GM18502 (cell line): ENCODE measurements around the gene PIK3CA.
A peak's percentile ranks its signal among the peaks of the same experiment; 100 is the strongest.

ENCODE experiments used
- ATAC-seq: cut with Tn5 transposase; IDR thresholded peaks from one replicate; pipeline ENCODE4 v1.9.1; 2021; ENCODE audit warnings: mild to moderate bottlenecking; ENCODE audit not compliant: unreplicated experiment, poor library complexity

PIK3CA gene

DNA sequence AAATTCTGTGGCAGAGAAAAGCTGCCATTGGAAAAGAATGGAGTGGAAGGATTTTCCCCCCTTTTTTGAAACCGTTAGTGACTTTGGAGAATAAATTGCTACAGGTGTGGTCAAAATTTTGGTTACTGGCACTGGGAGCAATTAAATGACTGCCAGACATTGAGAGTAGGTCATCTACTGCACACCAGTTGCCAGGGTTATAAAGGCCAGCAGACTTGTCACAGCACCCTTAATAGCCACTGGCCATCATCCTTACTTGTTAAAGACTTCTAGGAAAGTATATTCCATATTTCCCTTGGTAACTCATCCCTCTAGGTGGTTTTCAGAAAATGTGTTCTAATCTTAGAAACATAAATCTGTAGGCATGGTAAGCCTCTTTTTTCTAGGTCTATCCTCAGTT lies 8.0 kb downstream of the PIK3CA start:
- no peak for ATAC-seq

DNA sequence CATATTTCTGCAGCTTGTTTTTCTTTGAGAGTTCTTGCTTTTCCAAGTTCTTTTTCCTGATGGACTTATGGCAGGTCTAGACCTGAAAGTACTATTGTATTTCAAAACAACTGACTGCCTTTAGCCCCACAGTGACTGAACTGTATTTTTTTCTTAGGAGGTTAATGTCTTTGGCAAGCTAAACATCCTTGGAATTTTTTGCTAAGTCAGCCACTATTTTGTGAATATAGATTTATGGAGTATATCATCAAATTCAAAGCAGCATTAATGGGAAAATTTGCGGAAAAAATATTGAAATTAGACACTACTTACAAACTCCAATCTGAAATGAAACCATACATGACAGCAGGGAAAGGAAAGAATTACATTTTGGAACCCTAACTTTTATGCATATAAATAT lies 8.6 kb downstream of the PIK3CA start:
- no peak for ATAC-seq

DNA sequence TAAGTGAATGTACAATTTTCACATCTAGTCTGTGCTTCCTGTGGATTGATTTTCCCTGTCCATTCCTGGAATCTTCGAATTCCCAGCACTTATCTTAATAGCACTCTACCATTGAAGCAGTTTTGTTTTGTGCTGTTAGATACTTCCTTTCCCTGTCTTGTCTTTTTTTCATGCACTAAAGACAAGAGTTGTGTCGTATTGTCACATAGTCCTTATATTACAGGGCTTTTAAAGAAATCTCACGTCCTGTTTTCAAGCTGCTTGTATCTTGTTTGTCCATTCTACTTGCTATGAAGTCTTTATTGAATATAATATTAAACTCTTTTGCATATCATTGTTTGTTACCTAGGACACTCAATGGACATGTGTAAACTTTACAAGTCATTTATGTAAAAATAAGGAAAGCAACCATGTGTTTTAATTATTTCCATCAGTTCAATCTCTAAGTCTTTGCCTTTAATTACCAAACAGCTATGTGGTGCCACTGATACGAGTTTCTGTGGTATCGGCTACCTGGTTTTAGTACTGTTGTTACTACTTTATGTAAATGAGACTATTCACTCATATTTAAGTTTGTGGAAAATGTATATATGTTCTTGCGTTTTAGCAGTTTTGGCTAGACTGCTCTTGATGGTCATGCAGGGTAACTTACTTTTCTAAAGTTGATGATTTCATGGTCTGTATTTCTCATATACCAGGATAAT lies 10.3 kb downstream of the PIK3CA start:
- ATAC-seq, result peak; percentile 93

DNA sequence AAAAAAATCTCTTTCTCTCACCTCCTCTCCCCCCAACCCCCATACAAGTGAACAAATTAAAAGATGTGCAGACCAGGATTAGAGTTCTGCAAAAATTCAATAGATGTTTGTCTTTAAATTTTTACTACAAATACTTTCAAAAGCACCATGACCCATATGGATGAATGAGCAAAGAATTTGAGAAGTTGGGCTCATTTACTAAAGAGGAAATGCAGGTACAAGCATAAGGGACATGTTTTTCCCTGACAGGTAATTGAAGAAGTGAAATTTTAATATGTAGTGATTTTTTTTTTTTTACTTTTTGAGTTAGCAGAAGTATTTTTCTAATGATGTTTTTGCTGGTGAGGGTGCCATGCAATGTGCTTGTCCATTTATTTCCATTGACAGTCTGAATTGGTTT lies 15.3 kb downstream of the PIK3CA start:
- ATAC-seq, result no peak

DNA sequence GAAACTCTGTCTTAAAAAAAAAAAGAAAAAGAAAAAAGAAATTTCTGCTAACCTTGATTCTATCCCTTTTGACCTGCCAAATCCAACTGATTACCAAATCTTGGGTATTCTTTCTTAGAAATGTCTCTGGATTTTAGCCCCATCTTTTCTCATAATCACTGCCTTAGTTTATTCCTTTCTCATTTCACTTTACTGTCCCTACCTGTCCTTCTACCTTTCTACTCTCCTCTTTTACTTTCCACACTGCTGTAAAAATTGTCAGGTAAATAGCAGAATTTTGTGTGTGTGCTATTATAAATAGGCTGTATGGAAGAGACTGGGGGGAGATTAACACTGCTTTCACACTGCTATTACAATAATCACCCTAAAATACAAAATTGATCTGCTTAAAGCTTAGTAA lies 16.7 kb downstream of the PIK3CA start:
- ATAC-seq, result no peak

DNA sequence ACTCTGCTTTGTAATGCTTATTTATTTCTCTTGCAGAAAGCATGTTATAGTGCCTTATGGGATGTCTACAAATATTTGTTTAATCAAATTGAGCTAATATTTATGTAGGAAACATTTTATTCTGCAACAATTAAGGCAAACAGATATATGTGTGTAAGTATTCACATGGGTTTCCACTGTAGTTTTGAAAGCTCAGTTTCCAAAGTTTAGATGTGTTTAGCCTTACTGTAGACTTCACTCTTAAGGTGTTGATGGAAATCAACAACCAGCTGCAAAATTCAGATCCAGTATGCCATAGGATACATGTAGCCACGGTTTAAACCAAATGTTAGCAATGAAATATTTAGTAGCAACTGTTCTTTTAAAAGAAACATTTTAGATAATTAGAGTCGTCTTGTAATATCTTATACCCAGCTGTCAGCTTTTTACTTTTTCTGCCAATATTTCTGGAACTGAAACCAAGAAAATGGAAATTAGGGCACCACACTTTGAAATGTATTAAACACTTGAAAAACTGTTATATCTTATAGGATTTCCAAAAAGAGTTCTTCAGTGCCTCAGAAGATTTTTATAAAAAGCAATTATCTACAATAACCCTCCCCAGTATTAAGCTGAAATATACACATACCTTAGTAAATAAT lies 18.5 kb downstream of the PIK3CA start:
- ATAC-seq, result peak; percentile 51

DNA sequence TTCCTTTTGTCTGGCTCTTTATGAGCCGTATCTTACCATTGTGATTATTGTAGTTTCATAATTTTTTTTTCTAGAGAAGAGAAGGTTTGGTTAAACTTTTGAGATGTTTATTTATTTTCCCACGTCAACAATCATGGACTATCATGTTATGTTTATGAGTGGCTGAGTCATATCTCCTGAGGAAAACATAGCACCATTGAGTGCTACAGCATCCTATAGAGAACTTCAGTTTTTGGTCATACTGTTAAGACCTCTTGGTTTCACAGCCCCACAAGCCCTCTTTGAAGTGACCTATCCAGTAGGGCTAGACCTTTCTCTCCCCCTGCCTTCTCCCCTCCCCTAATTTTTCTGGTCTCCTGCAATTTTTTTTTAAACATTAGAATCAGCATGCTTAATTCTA lies 20.8 kb downstream of the PIK3CA start:
- ATAC-seq, result peak; percentile 55

DNA sequence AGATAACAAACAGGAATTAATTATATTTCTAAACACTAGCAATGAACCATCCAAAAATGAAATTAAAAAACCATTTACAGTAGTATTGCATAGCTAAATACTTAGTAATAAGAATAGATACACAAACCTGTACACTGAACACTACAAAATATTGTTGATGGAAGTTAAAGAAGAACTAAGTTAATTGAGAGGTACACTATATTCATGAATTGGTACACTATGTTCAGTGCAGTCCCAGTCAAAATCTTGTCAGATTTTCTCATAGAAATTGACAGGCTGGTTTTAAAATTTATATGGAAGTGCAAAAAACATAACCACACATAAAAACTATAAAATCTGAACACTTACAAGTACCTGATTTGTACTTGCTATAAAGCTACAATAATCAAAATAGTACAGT lies 24.4 kb downstream of the PIK3CA start:
- no peak for ATAC-seq

DNA sequence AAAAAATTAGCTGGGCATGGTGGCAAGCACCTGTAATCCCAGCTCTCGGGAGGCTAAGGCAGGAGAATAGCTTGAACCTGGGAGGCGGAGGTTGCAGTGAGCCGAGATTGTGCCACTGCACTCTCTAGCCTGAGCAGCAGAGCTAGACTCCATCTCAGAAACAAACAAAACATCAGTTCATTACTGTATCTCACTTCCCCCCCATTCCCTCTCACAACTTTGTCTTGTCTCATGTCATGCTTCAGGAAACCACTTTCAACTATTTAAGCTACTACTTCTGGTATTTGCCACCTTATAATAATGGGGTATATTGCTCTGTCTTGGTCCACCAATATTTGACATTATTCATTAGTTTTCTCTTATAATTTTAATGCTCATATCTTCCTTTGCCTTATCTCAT lies 26.2 kb downstream of the PIK3CA start:
- no peak for ATAC-seq

DNA sequence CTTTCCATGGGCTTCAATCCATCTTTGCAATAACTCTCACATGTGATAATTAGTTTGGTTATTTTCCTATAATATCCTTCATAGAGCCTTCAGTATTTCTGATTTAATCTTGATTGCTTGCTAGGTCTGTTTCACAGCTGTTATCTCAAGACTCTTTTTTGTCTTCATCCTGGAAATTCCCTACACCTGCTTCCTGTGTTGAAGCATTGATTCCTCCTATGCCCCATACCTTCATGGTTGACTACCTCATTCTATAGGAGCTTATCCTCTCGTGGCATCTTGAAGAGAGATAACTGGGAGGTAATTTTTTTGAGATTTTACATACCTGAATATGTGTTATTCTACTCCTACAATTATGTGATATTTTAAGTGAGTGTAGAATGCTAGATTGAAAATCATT lies 26.7 kb downstream of the PIK3CA start:
- ATAC-seq, result no peak

DNA sequence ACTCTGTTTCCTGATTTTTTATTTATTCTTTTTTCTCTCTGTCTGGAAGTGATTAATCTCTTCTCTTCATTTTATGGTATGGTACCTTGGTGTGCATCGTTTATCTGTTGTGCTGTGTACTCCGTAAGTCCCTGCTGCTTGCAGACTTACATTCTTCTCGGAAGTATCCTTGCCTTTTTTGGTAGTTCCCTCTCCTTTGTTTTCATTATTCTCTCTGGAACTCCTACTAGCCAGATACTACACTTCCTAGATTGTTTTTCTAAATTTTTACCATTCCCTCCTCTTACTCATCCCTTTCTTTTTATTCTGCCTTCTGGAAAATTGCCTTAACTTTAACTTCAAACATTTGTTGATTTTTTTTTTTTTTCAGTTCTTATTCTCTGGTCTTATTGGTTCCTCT lies 27.2 kb downstream of the PIK3CA start:
- ATAC-seq, result no peak

DNA sequence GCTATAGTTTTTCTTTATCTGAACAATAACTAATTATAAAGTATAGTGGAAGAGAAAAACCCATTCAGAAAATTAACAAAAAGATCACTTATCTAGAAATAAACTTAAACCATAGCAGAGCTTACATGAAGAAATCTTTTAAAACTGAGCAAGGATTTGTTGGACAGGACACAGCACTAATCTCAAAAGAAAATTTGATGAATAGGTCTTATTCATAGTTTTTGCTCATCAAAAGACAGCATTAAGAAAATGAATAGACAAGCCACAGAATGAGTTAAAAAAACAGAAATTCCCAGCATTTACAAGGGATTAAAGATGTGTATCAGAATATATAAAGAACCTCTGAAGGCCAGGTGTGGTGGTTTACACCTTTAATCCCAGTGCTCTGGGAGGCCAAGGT lies 29.5 kb downstream of the PIK3CA start:
- no peak for ATAC-seq

DNA sequence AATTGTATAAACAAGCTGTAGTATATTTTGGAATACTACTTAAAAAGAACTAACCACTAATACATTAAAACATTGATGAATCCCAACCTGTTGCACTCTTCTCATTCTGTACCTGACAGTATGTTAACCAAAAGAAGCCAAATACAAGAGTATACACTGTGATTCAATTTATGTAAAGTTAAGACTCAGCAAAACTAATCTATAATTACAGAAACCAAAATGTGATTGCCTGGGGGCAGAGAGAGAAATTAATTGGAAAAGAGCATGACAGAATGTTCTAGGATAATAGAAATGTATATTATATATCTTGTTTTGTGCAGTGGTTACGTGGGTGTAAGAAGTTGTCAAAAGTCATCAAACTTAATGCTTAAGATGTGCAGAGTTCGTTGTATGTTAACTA lies 31.1 kb downstream of the PIK3CA start:
- no peak for ATAC-seq

DNA sequence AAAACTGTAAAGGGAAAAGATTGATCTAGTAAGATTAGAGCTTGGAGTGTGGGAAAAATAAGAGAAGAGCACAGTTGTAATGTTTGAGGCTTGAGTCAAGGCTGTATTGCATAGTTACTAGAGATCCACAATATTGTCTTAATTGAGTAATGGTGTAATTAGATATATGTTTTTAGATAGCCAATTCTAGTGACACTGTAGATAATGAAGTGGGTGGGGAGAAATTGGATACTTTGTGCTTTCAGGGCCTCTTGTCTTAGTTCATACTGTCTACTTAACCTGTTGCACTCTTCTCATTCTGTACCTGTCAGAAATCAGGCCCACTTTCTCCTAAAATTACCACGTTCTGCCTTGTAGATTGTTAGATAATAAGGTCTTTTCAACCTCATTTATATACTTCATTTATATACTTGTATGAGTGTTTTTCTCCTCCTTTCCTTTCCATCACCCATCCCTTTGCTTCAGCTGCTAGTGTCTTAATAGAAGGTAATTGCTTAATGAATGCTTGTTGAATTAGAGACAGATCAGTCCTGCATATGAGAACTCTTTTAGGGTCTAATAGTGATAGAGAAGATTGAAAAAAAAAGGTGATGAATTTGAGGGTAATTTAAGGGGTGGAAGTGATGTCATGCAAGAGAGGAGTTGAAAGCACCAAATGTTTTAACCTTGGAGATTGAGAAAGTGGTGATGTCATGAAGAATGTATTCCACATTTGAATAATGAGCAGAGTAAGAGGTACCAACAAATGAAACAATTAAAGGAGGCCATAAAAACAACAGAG lies 32.0 kb downstream of the PIK3CA start:
- no peak for ATAC-seq

DNA sequence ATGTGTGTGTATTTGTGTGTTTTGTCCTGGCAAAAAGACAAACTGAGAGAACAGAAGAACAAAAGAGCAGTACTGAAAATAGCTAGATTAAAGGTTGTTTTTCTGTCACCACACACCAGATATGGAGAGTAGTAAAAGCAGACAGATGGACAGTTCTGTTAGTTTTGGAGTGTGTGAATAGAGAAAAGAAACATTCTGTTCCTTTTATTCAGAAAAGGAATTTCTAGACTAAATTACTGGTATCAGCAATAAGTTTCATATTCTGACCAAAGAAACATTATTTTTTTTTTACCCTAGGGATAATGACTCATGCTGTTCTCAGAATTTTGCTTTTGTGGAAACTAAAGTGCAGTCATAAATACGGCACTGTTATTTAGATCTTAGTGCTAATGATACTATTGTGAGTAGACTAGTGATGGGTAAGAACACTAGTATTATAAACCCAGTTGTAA lies 32.9 kb downstream of the PIK3CA start:
- ATAC-seq, result peak; percentile 69

DNA sequence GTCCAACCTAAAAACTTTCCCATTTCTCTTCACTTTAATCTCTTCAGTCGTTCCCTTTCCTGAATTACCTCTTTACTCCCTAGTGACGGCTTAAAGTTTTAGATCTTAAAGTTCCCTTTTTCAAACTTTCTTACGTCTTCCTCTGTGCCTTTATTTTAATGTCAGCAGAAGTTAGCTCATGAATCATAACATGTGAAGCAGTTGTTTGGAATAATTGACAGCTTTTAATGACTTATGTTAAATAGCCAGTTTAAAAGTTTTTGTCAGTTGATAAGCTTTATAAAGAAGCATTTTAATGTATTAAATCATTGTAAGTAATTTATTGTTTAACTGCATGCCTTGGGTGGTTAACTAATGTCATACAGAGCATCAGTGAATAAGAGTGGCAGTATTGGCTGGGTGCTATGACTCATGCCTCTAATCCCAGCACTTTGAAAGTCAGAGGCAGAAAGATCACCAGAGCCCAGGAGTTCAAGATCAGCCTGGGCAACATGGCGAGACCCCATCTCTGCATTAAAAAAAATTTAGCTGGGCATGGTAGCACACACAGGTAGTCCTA lies 33.9 kb downstream of the PIK3CA start:
- ATAC-seq, result peak; percentile 41

DNA sequence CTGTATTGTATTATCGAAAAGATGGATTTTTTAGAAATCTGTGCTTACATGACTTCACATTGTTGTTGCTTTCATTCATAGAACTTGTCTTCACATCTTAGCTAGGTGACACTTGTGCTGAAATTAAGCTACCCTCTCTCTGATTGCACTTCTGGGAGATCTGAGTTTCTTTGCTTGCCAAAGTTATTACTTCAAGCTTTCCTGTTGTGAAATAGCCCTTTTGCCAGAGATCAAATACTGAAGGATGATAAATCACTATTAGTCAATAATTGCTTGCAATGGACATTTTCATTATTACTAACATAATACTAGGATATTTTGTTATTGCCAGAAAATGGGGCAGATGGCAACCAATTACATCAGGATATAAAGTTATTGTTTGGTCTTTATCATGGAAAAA lies 34.7 kb downstream of the PIK3CA start:
- ATAC-seq, result no peak

DNA sequence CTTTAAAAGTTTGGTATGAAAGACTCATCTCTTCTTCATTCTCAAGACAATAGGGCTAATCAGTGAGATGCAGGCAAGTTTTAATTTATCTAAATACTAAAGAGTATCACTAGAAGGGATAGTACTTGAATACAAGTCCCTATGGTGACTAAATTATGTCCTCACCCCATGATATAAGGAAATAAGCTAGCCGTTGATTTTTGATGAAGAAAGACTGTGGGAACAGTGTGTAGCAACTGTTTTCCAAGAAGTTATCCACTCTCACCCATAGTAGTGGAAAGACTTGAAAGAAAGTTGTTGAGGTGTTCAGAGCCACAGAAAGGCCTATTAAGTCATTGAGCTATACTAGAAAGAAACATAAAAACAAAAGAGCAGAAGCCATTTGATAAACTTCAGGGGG lies 36.7 kb downstream of the PIK3CA start:
- ATAC-seq, result no peak

DNA sequence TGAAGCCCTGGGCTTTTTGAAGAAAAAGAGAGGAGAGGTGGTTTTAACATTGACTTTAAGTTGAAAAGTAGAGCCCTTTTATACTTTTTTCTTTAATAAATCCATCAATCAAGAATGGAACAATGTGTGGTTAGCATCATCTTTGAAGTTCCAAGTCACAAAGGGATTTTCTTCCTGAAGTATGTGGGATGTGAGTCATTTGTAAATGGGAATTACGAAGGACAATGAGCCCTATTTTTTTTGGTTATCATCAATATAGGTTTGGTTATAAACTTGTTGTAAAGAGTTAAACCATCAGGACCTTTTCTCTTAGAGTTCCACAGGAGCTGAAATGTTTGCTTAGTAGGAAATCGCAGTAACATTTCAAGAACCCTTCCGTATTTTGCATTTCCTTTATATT lies 38.3 kb downstream of the PIK3CA start:
- ATAC-seq, result no peak

DNA sequence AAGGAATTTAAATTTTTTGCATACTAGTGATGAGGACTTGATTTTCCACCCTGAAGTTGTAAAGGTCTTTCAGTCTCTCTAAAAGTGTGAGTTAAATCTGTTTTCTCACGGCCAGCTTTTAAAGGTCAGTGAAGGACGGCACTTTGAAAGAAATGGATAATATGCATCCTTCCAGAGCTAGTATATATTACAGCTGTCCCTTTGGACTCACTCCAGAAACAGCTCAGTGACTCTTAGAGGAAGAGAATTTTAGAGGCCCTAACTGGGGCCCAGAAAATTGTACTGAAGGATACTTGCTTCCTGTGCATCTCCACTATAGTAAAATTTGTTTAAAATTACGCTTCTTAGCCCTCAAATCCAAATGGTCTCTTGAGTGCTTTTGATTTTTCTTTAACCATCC lies 41.6 kb downstream of the PIK3CA start:
- ATAC-seq, result no peak

DNA sequence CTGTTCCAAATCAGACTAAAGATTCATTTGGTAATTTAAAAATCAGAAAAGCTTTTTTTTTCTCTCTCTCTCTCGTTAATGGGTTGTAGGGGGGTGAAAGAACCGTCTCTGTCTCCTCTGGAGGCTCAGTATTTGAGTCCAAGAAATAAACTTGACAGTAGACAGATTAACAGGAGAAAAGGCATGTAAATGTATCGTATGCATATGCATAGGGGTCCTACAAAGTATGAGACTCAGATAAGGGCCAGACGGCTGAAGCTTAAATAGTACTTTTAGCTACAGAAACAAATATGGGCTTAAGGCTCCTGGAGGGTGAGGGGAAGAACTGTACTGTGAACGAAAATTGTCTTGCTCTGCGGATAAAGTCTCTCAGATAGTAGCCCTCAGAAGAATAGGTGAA lies 42.4 kb downstream of the PIK3CA start:
- no peak for ATAC-seq
